Measurements from ENCODE around the gene NGEF.

DNA sequence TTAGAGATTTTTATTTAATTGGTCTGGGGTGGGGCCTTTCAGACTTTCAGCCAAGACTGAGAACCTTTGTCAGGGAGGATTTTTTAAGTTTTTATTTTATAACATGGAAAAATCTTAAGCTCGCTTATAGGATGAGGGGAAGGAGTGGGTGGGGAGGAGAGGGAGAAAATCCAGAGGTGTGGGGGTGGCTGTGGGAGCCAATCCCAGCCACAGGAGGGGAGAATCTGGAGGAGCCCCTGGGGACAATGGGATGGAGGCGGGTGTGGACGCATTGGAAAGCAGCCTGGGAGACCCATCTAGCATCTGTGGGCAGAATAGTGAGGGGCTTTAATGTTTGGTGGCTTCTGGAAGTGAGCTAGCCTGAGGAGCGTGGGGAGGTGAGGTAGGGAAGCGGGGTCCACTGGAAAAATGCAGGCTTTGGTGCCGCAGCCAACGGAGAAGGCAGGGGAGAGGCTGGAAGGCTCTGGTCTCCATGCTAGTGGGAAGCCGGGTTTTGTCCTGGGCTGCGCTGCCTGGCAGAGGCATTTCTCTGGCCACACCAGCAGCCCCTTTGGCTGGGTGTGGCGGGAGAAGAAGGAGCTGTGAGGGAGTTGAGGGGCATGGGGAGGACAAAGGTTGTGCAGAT is 35.6 kb upstream of the NGEF start:
- TF ChIP-seq, protein P1, sequence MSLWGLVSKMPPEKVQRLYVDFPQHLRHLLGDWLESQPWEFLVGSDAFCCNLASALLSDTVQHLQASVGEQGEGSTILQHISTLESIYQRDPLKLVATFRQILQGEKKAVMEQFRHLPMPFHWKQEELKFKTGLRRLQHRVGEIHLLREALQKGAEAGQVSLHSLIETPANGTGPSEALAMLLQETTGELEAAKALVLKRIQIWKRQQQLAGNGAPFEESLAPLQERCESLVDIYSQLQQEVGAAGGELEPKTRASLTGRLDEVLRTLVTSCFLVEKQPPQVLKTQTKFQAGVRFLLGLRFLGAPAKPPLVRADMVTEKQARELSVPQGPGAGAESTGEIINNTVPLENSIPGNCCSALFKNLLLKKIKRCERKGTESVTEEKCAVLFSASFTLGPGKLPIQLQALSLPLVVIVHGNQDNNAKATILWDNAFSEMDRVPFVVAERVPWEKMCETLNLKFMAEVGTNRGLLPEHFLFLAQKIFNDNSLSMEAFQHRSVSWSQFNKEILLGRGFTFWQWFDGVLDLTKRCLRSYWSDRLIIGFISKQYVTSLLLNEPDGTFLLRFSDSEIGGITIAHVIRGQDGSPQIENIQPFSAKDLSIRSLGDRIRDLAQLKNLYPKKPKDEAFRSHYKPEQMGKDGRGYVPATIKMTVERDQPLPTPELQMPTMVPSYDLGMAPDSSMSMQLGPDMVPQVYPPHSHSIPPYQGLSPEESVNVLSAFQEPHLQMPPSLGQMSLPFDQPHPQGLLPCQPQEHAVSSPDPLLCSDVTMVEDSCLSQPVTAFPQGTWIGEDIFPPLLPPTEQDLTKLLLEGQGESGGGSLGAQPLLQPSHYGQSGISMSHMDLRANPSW (CRISPR knock-in tag; conservative IDR thresholded peaks at IDR 0.05; ENCODE audit: low read depth), result no peak
- TF ChIP-seq TCF7 (CRISPR knock-in tag; IDR thresholded peaks at IDR 0.05; ENCODE audit: low read depth), result no peak
- TF ChIP-seq, protein P2, sequence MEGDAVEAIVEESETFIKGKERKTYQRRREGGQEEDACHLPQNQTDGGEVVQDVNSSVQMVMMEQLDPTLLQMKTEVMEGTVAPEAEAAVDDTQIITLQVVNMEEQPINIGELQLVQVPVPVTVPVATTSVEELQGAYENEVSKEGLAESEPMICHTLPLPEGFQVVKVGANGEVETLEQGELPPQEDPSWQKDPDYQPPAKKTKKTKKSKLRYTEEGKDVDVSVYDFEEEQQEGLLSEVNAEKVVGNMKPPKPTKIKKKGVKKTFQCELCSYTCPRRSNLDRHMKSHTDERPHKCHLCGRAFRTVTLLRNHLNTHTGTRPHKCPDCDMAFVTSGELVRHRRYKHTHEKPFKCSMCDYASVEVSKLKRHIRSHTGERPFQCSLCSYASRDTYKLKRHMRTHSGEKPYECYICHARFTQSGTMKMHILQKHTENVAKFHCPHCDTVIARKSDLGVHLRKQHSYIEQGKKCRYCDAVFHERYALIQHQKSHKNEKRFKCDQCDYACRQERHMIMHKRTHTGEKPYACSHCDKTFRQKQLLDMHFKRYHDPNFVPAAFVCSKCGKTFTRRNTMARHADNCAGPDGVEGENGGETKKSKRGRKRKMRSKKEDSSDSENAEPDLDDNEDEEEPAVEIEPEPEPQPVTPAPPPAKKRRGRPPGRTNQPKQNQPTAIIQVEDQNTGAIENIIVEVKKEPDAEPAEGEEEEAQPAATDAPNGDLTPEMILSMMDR (IDR thresholded peaks at IDR 0.05), result no peak
- no peak for TF ChIP-seq ELF4 (CRISPR knock-in tag; IDR thresholded peaks at IDR 0.05; ENCODE audit: low read depth)
- TF ChIP-seq, protein P3, sequence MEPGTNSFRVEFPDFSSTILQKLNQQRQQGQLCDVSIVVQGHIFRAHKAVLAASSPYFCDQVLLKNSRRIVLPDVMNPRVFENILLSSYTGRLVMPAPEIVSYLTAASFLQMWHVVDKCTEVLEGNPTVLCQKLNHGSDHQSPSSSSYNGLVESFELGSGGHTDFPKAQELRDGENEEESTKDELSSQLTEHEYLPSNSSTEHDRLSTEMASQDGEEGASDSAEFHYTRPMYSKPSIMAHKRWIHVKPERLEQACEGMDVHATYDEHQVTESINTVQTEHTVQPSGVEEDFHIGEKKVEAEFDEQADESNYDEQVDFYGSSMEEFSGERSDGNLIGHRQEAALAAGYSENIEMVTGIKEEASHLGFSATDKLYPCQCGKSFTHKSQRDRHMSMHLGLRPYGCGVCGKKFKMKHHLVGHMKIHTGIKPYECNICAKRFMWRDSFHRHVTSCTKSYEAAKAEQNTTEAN (CRISPR knock-in tag; IDR thresholded peaks at IDR 0.05), result no peak
- TF ChIP-seq, protein P4, sequence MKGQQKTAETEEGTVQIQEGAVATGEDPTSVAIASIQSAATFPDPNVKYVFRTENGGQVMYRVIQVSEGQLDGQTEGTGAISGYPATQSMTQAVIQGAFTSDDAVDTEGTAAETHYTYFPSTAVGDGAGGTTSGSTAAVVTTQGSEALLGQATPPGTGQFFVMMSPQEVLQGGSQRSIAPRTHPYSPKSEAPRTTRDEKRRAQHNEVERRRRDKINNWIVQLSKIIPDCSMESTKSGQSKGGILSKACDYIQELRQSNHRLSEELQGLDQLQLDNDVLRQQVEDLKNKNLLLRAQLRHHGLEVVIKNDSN (CRISPR knock-in tag; IDR thresholded peaks at IDR 0.05), result no peak
- TF ChIP-seq, protein P5, sequence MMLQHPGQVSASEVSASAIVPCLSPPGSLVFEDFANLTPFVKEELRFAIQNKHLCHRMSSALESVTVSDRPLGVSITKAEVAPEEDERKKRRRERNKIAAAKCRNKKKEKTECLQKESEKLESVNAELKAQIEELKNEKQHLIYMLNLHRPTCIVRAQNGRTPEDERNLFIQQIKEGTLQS (CRISPR knock-in tag; conservative IDR thresholded peaks at IDR 0.05), result no peak
